Body of pancreas (tissue), 4 donors: Measurements from ENCODE around the gene LYZL6. TPM values are rescaled to one million over a fixed set of nuclear protein-coding genes. Genes with fewer than 3 reads are reported as not detected.

Source experiments
- ATAC-seq: fragments of 150-250 bp; one replicate; pipeline ENCODE4 v1.9.1; 2016
- DNase-seq, 4 donors: peaks; one replicate each; pipeline ENCODE4 v3.0.0-alpha.2; 2019
- H3K27ac ChIP-seq, 4 donors: fragments of 200-600 bp; sonication (generic); 1 replicate in 3 of 4; 2 replicates in 1 of 4; pipeline versions ENCODE4 v1.5.1 to v1.6.1; 2016 to 2019; ENCODE audit warnings: mild to moderate bottlenecking in 1 of 4, mixed read lengths in 1 of 4, moderate library complexity in 1 of 4
- H3K27me3 ChIP-seq, 2 donors: fragments of 200-600 bp; sonication (generic); one replicate each; pipeline ENCODE4 v1.6.0; 2016; ENCODE audit warnings: mild to moderate bottlenecking in 1 of 2
- H3K36me3 ChIP-seq, 2 donors: fragments of 200-600 bp; sonication (generic); replicated peaks in 1 of 2; 2 replicates each; pipeline ENCODE4 v1.5.1; 2016; ENCODE audit warnings: low read depth in 2 of 2; ENCODE audit not compliant: insufficient read depth in 1 of 2
- H3K4me1 ChIP-seq: fragments of 200-600 bp; sonication (generic); one replicate; pipeline ENCODE4 v1.6.0; 2016
- H3K4me3 ChIP-seq, 2 donors: fragments of 200-600 bp; sonication (generic); 1 replicate in 1 of 2; 2 replicates in 1 of 2; pipeline ENCODE4 v1.5.1; 2016 to 2019
- H3K9me3 ChIP-seq, 3 donors: fragments of 200-600 bp; sonication (generic); 1 replicate in 2 of 3; 2 replicates in 1 of 3; pipeline ENCODE4 v1.5.1; 2016
- CTCF ChIP-seq, 7 experiments: fragments of 450-650 bp in 4 of 7; fragments of 200-600 bp in 3 of 7; sonication (generic) in 3 of 7; IDR thresholded peaks; one replicate each; pipeline ENCODE4 v1.5.1; 2016 to 2019; ENCODE audit warnings: antibody characterized with exemption in 7 of 7
- POLR2A ChIP-seq, 3 donors: fragments of 450-650 bp; IDR thresholded peaks; one replicate each; pipeline ENCODE4 v1.6.1; 2016; ENCODE audit warnings: antibody characterized with exemption in 3 of 3, mild to moderate bottlenecking in 2 of 3
- WGBS, 2 donors: methylation state at CpG; one replicate each; pipeline ENCODE4 v1.1.5; 2017; 5-methylcytosine and 5-hydroxymethylcytosine counted together
- intact Hi-C: fragments of 100-400 bp; cut with DNase I; formaldehyde crosslinking; loops from one replicate; pipeline ENCODE4 v1.15.1; 2023
- total RNA-seq, 2 donors: library from RNA; depleted of rRNA; stranded (reverse); fragments of >200 nt; gene quantifications; one replicate each; pipeline ENCODE4 v1.1.0, GENCODE V29; 2016

LYZL6 gene
- total RNA-seq, 2 donors from 2014 or later, result not detected

- 81 to 92% methylated on average over 7 of the region's 7 CpGs for WGBS, 2 donors
- H3K27me3 ChIP-seq, result no peaks in the 10 kb centered on the region
- ATAC-seq, result no peak
- no peak overlapping the region for H3K27ac ChIP-seq
- H3K4me3 ChIP-seq, result no peak overlapping the region
- H3K9me3 ChIP-seq, result no peaks in the 10 kb centered on the region
- intact Hi-C loops, result loop anchor here (10.0 kb wide), 1 partner anchor 87 kb away; the partner anchor contains the start of gene CCL18
- peaks cover 15% of the 10 kb centered on the region for H3K4me1 ChIP-seq
- no peak for TF ChIP-seq POLR2A (IDR thresholded peaks at IDR 0.05)
- TF ChIP-seq CTCF (IDR thresholded peaks at IDR 0.05), result no peak
- H3K36me3 ChIP-seq, result no peaks in the 10 kb centered on the region
- no peak for DNase-seq
Measured at GRCh38 chr17:35977509-35977908, 34.0 kb upstream of the LYZL6 start.

GRCh38 chr17:35973333-35974260 is 30.1 kb upstream of the LYZL6 start:
- Histone ChIP-seq H3K4me1 (peaks cover 15% of the 10 kb centered on the region), H3K4me3 (no peak overlapping the region), H3K36me3 (no peaks in the 10 kb centered on the region), H3K27ac (peak overlapping the region in 2 of 4 donors; percentile 3 to 7), H3K27me3 (no peaks in the 10 kb centered on the region), H3K9me3 (no peaks in the 10 kb centered on the region)
- TF ChIP-seq CTCF (IDR thresholded peaks at IDR 0.05) (no peak), POLR2A (IDR thresholded peaks at IDR 0.05) (no peak)
- intact Hi-C loops, result loop anchor here (10.0 kb wide), 1 partner anchor 91 kb away; the partner anchor contains the start of gene CCL18
- peak; percentile 22 to 47 (median 36) for DNase-seq
- peak; percentile 45 for ATAC-seq
- WGBS, 2 donors, result 36% methylated on average over 10 of the region's 10 CpGs

- H3K4me3 ChIP-seq, result no peak overlapping the region
- ATAC-seq, result no peak
- intact Hi-C loops, result loop anchor here (10.0 kb wide), 1 partner anchor 92 kb away; the partner anchor contains the start of gene CCL18
- TF ChIP-seq CTCF (IDR thresholded peaks at IDR 0.05), result no peak
- no peak for TF ChIP-seq POLR2A (IDR thresholded peaks at IDR 0.05)
- H3K27ac ChIP-seq, result peak overlapping the region in 2 of 4 donors; percentile 3 to 7
- H3K4me1 ChIP-seq, result peaks cover 15% of the 10 kb centered on the region
- WGBS, 2 donors, result 63 to 70% methylated on average over 4 of the region's 4 CpGs
- no peaks in the 10 kb centered on the region for H3K9me3 ChIP-seq
- H3K36me3 ChIP-seq, result no peaks in the 10 kb centered on the region
- no peaks in the 10 kb centered on the region for H3K27me3 ChIP-seq
- DNase-seq, result no peak
Measured at GRCh38 chr17:35972945-35973332, 29.4 kb upstream of the LYZL6 start.

GRCh38 chr17:35972535-35972934 is 29.0 kb upstream of the LYZL6 start:
- TF ChIP-seq CTCF (IDR thresholded peaks at IDR 0.05) (no peak), POLR2A (IDR thresholded peaks at IDR 0.05) (no peak)
- no peak overlapping the region for H3K27ac ChIP-seq
- peaks cover 15% of the 10 kb centered on the region for H3K4me1 ChIP-seq
- no peak overlapping the region for H3K4me3 ChIP-seq
- DNase-seq (no peak), ATAC-seq (no peak)
- H3K36me3 ChIP-seq, result no peaks in the 10 kb centered on the region
- WGBS, 2 donors, result 86 to 90% methylated on average over 6 of the region's 6 CpGs
- intact Hi-C loops, result loop anchor here (10.0 kb wide), 1 partner anchor 92 kb away; the partner anchor contains the start of gene CCL18
- no peaks in the 10 kb centered on the region for H3K9me3 ChIP-seq
- no peaks in the 10 kb centered on the region for H3K27me3 ChIP-seq
